Activated CD8-positive, alpha-beta memory T cell treated with anti-CD3 and anti-CD28 coated beads for 24 hours (primary cell): Measurements from ENCODE around the gene KRT79.
"Not testable (repeated sequence)": the region's sequence is repeated elsewhere in the genome, so short reads cannot be mapped to it uniquely, and the experiment has no call there.

ENCODE experiments used
- DNase-seq: peaks from one replicate; pipeline ENCODE4 v3.0.0-alpha.2; 2020

Gene KRT79

DNA sequence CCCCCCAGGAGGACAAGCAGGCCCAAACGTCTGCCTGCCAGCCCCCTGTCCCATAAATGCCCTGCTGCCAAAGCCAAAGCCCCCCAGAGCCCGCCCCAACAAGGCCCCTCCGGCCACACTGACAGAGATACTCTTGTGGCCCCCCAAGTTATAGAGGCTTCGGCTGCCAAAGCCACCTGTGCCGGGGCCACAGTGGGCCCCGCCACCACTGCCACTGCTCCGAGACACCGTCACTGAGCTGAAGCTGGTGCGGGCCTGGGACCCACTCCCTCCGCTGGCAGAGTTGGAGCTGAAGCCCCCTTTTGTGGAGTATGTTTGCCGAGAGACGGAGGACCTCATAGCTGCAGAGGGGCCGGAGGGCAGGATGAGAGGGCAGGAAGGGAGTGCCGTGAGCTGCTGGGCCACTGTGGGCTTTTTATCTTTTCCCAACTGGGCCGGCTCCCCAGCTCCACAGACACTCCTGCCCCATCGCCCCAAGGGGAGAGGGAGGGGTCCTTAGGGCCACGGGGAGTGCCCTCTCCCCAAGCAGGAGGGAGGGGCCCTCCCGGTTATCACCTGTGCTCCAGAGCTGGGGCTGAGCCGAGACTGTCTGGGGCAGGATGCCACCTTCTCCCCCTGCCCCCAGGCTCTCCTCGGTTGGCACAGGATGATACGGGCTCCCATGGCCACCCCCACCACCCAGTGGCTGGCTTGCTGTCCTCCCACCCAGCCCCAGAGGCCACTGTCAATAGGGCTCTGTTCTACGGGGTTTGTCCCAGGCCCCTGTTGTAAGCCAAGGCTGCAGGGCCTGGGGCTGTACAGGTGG is at the start of gene KRT79:
KRT79 (minus strand) TSS at position 390 of the 805 bp plus-strand sequence; CDS start at position 339, 51 bp downstream.
- DNase-seq = no peak

- DNase-seq = not testable (repeated sequence)
Observed at GRCh38 chr12:52880499-52880898, 46.4 kb upstream of the KRT79 start.

DNA sequence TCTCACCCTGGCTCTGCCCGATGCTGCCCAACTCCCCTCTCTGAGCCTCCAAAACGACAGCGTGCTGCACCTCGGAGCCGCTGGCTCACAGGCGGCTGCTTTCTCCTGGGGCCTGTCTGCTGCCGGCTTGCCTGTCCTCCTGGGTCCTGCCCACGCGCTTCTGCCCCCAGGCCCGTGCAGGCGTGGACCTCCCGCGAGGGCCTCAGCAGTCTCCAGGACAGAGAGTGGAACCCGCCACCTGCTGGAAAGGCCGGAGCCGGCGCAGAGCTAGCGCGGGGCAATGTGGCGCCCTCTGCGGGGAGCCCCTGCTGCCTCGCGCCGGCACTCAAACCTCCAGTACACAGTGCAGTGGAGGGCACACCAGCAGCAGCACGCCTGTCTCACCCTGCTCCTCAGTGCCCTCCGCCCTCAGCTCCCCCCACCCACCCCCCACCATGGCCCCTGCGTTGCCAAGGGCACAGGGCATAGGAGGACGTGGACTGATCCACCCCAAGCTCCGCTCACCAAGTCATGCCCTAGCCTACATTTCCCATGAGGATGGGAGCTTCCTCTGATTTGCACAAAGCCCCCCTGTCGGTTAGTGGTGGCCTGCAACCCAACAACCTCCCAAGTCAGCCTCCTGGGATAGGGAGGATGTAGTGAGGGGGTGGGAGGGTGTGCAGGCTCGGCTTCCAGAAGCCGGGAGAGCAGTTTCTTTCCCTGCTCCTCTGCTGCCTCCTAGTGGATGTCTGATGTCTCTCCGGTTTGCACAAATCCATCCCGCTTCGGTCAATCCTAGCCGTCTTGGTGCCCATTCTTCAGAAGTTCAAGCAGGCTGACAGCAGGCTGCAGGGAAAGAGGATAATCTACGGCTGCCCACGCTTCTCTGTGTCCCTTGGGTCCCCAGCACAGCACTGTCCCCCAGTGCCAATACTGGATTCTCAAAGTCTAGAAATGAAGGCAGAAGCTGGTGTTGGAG is 45.6 kb upstream of the KRT79 start:
- DNase-seq = peak; percentile 87

GRCh38 chr12:52878507-52879393 is 44.6 kb upstream of the KRT79 start:
- no peak for DNase-seq

DNA sequence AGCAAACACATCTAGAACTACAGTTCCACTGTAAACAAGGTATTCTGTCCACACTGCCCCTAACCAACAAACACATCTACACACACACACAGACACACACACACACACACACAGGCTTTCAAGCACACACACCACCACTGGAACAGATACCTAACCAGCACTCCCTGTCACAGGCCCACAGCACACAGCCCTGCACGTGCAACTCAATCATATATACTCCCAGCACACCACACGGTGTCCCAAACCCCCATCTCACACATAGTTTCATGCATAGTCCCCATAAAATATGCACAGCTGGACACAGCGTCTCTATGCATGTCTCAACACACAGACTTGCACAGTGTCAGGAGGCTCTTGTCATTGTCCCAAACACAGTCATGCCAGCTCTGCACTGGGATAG is 43.1 kb upstream of the KRT79 start:
- DNase-seq = no peak

- DNase-seq = no peak
Observed at GRCh38 chr12:52876372-52876771, 42.3 kb upstream of the KRT79 start.

- DNase-seq = no peak
Observed at GRCh38 chr12:52874573-52875435, 40.7 kb upstream of the KRT79 start.

GRCh38 chr12:52873832-52874572 is 39.9 kb upstream of the KRT79 start:
- DNase-seq = peak; percentile 76

- no peak for DNase-seq
Observed at GRCh38 chr12:52873513-52873831, 39.4 kb upstream of the KRT79 start.

- no peak for DNase-seq
Observed at GRCh38 chr12:52872644-52873389, 38.7 kb upstream of the KRT79 start.

GRCh38 chr12:52871291-52872039 is 37.4 kb upstream of the KRT79 start:
- DNase-seq = no peak

- DNase-seq = peak; percentile 97
Observed at GRCh38 chr12:52870361-52871290, 36.5 kb upstream of the KRT79 start.

DNA sequence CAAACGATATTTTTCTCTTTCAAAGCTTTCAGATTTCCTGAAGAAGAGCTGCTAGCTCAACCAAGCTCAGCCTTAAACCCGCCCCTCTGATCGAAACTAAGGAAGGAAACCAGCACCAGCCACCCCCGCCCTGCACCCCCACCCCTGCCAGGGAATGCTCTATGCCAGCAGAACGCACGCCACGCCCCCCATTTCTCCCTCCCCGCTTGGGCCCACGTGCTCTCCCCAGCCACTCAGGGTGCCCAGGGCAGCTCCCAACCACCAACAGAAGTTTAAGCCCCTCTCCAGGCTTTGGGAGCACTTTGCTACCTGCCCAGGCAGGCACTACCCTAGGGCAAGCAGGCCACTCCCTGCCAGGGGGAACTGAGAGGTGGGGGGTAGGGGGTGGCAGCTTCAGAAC is 33.5 kb upstream of the KRT79 start:
- DNase-seq = no peak

DNA sequence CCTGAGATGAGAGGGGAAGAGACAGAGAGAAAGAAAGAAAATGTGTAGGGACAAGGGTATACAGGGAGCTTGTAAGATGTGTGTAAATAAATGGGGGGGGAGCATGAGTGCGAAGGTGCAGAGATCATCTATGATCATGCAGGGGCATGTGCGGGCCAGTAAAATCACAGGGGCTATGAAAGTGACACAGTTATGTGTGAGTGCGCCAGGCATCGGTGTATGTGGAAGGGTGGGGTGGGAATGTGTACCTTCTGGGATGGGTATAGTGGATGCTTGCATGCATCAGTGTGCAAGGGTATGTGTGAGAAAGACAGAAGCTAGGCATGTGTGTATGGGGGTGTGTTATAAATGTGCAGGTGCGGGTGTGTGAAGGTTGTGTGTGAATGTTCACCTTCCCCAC is 33.0 kb upstream of the KRT79 start:
- DNase-seq = no peak

DNA sequence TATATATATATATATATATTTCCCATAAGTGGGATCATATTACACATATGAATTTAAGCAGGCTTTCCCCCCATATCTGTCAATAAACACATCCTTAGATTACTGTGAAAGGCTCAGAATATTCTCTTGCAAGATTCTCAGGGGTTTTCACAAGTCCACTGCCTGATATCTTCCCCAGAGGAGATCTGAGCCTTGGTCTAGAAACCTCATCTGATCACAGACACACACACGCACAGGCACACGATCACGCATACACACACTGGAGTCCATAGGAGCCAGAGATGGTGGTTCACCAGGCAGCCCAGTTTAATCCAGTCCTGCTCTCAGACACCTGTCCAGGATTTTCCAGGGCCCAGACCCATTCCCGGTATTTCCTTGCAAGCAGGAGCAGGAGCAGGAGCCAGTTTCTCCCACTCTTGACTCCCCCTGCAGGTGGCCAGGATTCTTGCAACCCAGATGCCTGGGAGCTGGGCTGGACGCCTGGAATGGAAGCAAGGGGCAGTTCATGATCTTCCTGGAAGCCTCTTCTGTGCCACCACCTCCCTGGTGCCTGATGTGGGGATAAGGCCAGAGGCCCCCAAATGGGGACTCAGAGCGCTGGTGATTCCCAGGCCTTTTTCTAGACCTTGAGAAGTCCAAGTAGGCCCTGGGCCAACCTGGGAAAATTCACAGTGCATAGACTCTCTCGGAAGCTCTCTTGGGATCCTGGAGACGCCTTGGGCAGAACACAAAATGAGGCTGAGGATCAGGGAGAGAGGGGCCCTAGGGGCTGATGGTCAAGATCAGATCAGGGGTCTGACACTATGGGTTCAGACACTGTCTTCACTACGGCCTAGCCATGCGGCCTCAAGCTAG is 31.2 kb upstream of the KRT79 start:
- peak; percentile 71 for DNase-seq

DNA sequence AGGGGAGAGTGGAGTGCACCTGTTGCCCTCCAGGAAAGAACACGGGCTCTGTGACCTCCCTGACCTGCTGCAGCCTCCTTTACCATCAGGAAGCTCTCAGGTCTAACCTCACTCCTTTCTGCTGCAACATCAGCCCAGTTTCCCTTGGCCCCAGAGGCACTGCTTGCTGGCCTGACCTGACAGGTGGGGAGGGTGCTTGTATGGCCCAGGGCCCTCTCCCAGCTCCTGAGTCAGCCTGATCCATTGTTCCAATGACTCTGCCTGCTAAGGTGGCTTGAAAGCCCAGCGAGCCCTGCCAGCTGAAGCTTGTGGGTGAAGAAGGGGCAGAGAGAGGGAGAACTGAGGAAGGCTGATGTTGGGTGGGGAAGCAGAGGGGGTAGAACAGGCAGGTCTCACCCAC is 27.9 kb upstream of the KRT79 start:
- DNase-seq = no peak

DNA sequence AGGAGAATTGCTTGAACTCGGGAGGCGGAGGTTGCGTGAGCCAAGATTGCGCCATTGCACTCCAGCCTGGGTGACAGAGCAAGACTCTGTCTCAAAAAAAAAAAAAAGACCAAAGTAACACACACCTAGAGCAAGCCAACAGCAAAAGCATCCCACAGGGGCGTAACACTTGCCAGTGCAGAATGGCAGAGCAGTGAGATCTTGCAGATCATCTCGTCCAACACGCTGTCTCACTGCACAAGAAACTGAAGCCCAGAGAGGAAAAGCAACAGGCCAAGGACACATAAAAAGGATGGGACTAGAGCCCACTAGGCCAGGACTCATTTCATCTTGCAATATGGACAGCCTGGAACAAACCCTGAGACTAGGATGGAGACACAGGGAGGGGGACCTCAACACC is 27.4 kb upstream of the KRT79 start:
- DNase-seq = no peak
